ENCODE measurements around the gene AGTPBP1. TPM values are rescaled to one million over a fixed set of nuclear protein-coding genes. Genes with fewer than 3 reads are reported as not detected.

The AGTPBP1 gene
- total and polyA plus RNA-seq, 2 experiments from 2014 or later = 31.4 to 58.0 TPM

DNA sequence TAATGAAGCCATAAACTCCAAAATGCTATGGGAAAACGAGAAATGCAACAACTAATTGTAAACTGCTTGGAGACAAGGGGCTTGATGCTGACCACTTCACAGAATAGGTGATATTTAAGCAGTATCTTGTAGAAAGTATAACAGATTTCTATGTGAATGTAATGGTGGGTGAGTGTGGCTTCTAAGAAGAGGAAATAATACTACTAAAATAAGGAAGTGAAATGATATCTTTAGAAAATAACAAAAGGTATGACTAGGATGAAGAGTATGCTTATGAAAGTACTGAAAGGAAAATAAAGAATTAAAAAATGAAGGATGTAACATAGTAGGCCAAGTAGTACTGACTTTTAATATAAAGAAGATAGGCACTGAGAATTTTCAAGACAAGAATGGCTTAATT is 94.2 kb downstream of the AGTPBP1 start:
- Mint-ChIP-seq H3K9me3 (no peaks in the 10 kb centered on the region), H3K4me1 (no peaks in the 10 kb centered on the region), H3K36me3 (ENCODE audit: low read depth) (peaks cover under 1% of the 10 kb centered on the region; the same call in 1 of the 3 replicates), H3K4me3 (no peak overlapping the region), H3K27ac (no peak overlapping the region; the same call in 1 of the 2 replicates), H3K27me3 (ENCODE audit: insufficient read depth, low read depth, poor library complexity) (no peaks in the 10 kb centered on the region)
- DNase-seq (ENCODE audit: low spot score) = no peak
- H3K4me2 ChIP-seq = no peak overlapping the region
- TF ChIP-seq EZH2phosphoT487 (IDR thresholded peaks at IDR 0.05; ENCODE audit: unreplicated experiment) = no peak
- TF ChIP-seq, protein P1, sequence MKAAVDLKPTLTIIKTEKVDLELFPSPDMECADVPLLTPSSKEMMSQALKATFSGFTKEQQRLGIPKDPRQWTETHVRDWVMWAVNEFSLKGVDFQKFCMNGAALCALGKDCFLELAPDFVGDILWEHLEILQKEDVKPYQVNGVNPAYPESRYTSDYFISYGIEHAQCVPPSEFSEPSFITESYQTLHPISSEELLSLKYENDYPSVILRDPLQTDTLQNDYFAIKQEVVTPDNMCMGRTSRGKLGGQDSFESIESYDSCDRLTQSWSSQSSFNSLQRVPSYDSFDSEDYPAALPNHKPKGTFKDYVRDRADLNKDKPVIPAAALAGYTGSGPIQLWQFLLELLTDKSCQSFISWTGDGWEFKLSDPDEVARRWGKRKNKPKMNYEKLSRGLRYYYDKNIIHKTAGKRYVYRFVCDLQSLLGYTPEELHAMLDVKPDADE (IDR thresholded peaks at IDR 0.05) = no peak
- TF ChIP-seq, protein P2, sequence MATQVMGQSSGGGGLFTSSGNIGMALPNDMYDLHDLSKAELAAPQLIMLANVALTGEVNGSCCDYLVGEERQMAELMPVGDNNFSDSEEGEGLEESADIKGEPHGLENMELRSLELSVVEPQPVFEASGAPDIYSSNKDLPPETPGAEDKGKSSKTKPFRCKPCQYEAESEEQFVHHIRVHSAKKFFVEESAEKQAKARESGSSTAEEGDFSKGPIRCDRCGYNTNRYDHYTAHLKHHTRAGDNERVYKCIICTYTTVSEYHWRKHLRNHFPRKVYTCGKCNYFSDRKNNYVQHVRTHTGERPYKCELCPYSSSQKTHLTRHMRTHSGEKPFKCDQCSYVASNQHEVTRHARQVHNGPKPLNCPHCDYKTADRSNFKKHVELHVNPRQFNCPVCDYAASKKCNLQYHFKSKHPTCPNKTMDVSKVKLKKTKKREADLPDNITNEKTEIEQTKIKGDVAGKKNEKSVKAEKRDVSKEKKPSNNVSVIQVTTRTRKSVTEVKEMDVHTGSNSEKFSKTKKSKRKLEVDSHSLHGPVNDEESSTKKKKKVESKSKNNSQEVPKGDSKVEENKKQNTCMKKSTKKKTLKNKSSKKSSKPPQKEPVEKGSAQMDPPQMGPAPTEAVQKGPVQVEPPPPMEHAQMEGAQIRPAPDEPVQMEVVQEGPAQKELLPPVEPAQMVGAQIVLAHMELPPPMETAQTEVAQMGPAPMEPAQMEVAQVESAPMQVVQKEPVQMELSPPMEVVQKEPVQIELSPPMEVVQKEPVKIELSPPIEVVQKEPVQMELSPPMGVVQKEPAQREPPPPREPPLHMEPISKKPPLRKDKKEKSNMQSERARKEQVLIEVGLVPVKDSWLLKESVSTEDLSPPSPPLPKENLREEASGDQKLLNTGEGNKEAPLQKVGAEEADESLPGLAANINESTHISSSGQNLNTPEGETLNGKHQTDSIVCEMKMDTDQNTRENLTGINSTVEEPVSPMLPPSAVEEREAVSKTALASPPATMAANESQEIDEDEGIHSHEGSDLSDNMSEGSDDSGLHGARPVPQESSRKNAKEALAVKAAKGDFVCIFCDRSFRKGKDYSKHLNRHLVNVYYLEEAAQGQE (IDR thresholded peaks at IDR 0.05; ENCODE audit: unreplicated experiment) = no peak
- TF ChIP-seq STAT1 (IDR thresholded peaks at IDR 0.05; ENCODE audit: unreplicated experiment) = no peak
- no peak for TF ChIP-seq NANOG (IDR thresholded peaks at IDR 0.05; ENCODE audit: borderline replicate concordance)
- TF ChIP-seq CREB1 (CRISPR knock-in tag; IDR thresholded peaks at IDR 0.05; ENCODE audit: low read depth) = no peak
- no peak for TF ChIP-seq JUNB (IDR thresholded peaks at IDR 0.05; ENCODE audit: unreplicated experiment)
- H4K20me1 ChIP-seq (replicated peaks; ENCODE audit: insufficient read depth) = no peaks in the 10 kb centered on the region
- no peak overlapping the region for H3K4me3 ChIP-seq
- no peaks in the 10 kb centered on the region for H3K4me1 ChIP-seq (ENCODE audit: insufficient read depth)
- no peaks in the 10 kb centered on the region for H3K36me3 ChIP-seq (ENCODE audit: insufficient read depth)
- ATAC-seq = no peak
- no peaks in the 10 kb centered on the region for H3F3A ChIP-seq (replicated peaks; ENCODE audit: low read depth)
- no peaks in the 10 kb centered on the region for H3K79me2 ChIP-seq (replicated peaks; ENCODE audit: insufficient read depth)
- H3K9me2 ChIP-seq (ENCODE audit: insufficient read depth) = no peaks in the 10 kb centered on the region
- no peak overlapping the region for H2AFZ ChIP-seq
- no peak overlapping the region for H3K27ac ChIP-seq (ENCODE audit: low read depth)
- H3K27me3 ChIP-seq (ENCODE audit: insufficient read depth) = no peaks in the 10 kb centered on the region

DNA sequence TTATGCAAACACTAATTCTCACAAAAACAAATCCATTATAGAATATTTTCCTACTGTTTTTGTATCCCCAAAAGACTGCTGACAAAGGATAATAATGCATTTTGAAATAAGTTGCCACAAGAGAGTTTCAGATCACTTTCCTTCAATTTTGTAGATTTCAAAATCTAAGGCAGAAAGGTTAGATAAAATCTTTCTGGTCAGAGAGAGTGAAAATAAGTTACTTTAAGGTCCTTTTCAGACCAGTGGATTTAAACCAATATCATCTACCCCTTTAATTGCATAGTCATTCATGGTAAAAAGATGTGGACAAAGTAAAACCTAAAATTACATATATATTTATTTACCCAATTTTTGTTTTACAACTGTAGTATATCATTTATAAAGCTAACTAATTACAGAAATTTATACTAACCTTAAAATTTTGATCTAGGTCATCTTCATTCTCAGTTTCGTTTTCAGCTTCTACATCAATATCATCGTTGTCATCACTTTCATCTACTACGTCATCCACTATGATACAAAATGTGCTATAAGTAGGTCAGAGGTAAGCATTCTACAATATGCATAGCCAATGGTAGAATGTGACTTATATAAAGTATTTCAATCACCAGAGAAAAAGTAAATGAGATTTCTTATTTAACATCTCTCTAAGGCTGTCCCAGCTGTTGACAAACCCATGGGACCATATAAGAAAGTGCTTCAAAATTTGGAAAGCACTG is 95.7 kb downstream of the AGTPBP1 start:
- H3K4me2 ChIP-seq = no peak overlapping the region
- H3K9me2 ChIP-seq (ENCODE audit: insufficient read depth) = no peaks in the 10 kb centered on the region
- H3K27me3 Mint-ChIP-seq (ENCODE audit: insufficient read depth, low read depth, poor library complexity) = no peaks in the 10 kb centered on the region
- H3F3A ChIP-seq (replicated peaks; ENCODE audit: low read depth) = no peaks in the 10 kb centered on the region
- no peaks in the 10 kb centered on the region for H3K27me3 ChIP-seq (ENCODE audit: insufficient read depth)
- H3K9me3 Mint-ChIP-seq = no peaks in the 10 kb centered on the region
- no peaks in the 10 kb centered on the region for H3K79me2 ChIP-seq (replicated peaks; ENCODE audit: insufficient read depth)
- no peak overlapping the region for H2AFZ ChIP-seq
- H4K20me1 ChIP-seq (replicated peaks; ENCODE audit: insufficient read depth) = no peaks in the 10 kb centered on the region
- no peaks in the 10 kb centered on the region for H3K4me1 Mint-ChIP-seq
- no peak for ATAC-seq
- peaks cover 7% of the 10 kb centered on the region; the same call in 2 of the 3 replicates for H3K36me3 Mint-ChIP-seq (ENCODE audit: low read depth)
- H3K27ac ChIP-seq (ENCODE audit: low read depth) = no peak overlapping the region
- no peaks in the 10 kb centered on the region for H3K36me3 ChIP-seq (ENCODE audit: insufficient read depth)
- H3K4me3 ChIP-seq = no peak overlapping the region
- no peak overlapping the region for H3K27ac Mint-ChIP-seq
- H3K4me3 Mint-ChIP-seq = no peak overlapping the region
- H3K4me1 ChIP-seq (ENCODE audit: insufficient read depth) = no peaks in the 10 kb centered on the region
- no peak for DNase-seq (ENCODE audit: low spot score)
- TF ChIP-seq EZH2phosphoT487 (IDR thresholded peaks at IDR 0.05; ENCODE audit: unreplicated experiment) = no peak
- no peak for TF ChIP-seq NANOG (IDR thresholded peaks at IDR 0.05; ENCODE audit: borderline replicate concordance)
- TF ChIP-seq, protein P1 (IDR thresholded peaks at IDR 0.05) = no peak
- TF ChIP-seq, protein P3, sequence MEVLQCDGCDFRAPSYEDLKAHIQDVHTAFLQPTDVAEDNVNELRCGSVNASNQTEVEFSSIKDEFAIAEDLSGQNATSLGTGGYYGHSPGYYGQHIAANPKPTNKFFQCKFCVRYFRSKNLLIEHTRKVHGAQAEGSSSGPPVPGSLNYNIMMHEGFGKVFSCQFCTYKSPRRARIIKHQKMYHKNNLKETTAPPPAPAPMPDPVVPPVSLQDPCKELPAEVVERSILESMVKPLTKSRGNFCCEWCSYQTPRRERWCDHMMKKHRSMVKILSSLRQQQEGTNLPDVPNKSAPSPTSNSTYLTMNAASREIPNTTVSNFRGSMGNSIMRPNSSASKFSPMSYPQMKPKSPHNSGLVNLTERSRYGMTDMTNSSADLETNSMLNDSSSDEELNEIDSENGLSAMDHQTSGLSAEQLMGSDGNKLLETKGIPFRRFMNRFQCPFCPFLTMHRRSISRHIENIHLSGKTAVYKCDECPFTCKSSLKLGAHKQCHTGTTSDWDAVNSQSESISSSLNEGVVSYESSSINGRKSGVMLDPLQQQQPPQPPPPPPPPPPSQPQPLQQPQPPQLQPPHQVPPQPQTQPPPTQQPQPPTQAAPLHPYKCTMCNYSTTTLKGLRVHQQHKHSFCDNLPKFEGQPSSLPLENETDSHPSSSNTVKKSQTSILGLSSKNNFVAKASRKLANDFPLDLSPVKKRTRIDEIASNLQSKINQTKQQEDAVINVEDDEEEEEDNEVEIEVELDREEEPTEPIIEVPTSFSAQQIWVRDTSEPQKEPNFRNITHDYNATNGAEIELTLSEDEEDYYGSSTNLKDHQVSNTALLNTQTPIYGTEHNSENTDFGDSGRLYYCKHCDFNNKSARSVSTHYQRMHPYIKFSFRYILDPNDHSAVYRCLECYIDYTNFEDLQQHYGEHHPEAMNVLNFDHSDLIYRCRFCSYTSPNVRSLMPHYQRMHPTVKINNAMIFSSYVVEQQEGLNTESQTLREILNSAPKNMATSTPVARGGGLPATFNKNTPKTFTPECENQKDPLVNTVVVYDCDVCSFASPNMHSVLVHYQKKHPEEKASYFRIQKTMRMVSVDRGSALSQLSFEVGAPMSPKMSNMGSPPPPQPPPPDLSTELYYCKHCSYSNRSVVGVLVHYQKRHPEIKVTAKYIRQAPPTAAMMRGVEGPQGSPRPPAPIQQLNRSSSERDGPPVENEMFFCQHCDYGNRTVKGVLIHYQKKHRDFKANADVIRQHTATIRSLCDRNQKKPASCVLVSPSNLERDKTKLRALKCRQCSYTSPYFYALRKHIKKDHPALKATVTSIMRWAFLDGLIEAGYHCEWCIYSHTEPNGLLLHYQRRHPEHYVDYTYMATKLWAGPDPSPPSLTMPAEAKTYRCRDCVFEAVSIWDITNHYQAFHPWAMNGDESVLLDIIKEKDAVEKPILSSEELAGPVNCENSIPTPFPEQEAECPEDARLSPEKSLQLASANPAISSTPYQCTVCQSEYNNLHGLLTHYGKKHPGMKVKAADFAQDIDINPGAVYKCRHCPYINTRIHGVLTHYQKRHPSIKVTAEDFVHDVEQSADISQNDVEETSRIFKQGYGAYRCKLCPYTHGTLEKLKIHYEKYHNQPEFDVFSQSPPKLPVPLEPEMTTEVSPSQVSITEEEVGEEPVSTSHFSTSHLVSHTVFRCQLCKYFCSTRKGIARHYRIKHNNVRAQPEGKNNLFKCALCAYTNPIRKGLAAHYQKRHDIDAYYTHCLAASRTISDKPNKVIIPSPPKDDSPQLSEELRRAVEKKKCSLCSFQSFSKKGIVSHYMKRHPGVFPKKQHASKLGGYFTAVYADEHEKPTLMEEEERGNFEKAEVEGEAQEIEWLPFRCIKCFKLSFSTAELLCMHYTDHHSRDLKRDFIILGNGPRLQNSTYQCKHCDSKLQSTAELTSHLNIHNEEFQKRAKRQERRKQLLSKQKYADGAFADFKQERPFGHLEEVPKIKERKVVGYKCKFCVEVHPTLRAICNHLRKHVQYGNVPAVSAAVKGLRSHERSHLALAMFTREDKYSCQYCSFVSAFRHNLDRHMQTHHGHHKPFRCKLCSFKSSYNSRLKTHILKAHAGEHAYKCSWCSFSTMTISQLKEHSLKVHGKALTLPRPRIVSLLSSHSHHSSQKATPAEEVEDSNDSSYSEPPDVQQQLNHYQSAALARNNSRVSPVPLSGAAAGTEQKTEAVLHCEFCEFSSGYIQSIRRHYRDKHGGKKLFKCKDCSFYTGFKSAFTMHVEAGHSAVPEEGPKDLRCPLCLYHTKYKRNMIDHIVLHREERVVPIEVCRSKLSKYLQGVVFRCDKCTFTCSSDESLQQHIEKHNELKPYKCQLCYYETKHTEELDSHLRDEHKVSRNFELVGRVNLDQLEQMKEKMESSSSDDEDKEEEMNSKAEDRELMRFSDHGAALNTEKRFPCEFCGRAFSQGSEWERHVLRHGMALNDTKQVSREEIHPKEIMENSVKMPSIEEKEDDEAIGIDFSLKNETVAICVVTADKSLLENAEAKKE (CRISPR knock-in tag; IDR thresholded peaks at IDR 0.05) = no peak
